OCI-LY7 (cell line): ENCODE measurements around the gene RAD23B. TPM values are rescaled to one million over a fixed set of nuclear protein-coding genes. Genes with fewer than 3 reads are reported as not detected.

Experiments
- BruUV-seq: library from RNA; stranded (reverse); fragments of 400-500 nt; replicated peaks from 2 replicates; lab custom pipeline; 2021; lab: Mats Ljungman, UMichigan
- CTCF ChIA-PET: fragments of 300-600 bp; sonication (Branson Sonifier 250); formaldehyde crosslinking; loops from one replicate; lab custom pipeline; 2022; ENCODE audit warnings: antibody characterized with exemption; ENCODE audit not compliant: unreplicated experiment; lab: Charles Lee
- POLR2A ChIA-PET: fragments of 300-600 bp; sonication (Branson Sonifier 250); formaldehyde crosslinking; loops from one replicate; lab custom pipeline; 2022; ENCODE audit warnings: antibody characterized with exemption; lab: Charles Lee
- DNase-seq: peaks from one replicate; pipeline ENCODE4 v3.0.0-alpha.2; 2015; ENCODE audit warnings: low spot score
- H2AFZ ChIP-seq: fragments of 200-600 bp; sonication (generic), shearing (Covaris generic); 2 replicates; pipeline ENCODE4 v1.6.1; 2014; ENCODE audit warnings: mild to moderate bottlenecking, antibody characterized with exemption, low read length, moderate library complexity
- H3K27ac ChIP-seq: fragments of 200-600 bp; sonication (generic); 2 replicates; pipeline ENCODE4 v1.5.1; 2014; ENCODE audit warnings: mixed run types, low read depth, mild to moderate bottlenecking, moderate library complexity, low read length, inconsistent platforms; ENCODE audit not compliant: poor library complexity, severe bottlenecking
- H3K36me3 ChIP-seq: fragments of 200-600 bp; sonication (generic); 2 replicates; pipeline ENCODE4 v1.6.1; 2014; ENCODE audit warnings: mild to moderate bottlenecking, antibody characterized with exemption, low read length, moderate library complexity, mixed read lengths; ENCODE audit not compliant: insufficient read depth
- H3K4me1 ChIP-seq: fragments of 200-600 bp; sonication (generic); 2 replicates; pipeline ENCODE4 v1.5.1; 2014; ENCODE audit warnings: mild to moderate bottlenecking, low read length; ENCODE audit not compliant: insufficient read depth, poor library complexity, severe bottlenecking
- H3K4me2 ChIP-seq: fragments of 200-600 bp; sonication (generic); 2 replicates; pipeline ENCODE4 v1.6.1; 2014; ENCODE audit warnings: mild to moderate bottlenecking, low read length
- H3K4me3 ChIP-seq: fragments of 200-600 bp; sonication (generic); 2 replicates; pipeline ENCODE4 v1.5.1; 2014; ENCODE audit warnings: mild to moderate bottlenecking, low read depth, low read length; ENCODE audit not compliant: poor library complexity, severe bottlenecking
- H3K79me2 ChIP-seq: fragments of 200-600 bp; sonication (generic); 2 replicates; pipeline ENCODE4 v1.6.1; 2016; ENCODE audit warnings: low read depth, mild to moderate bottlenecking, low read length, moderate library complexity, mixed read lengths; ENCODE audit not compliant: insufficient read depth
- H3K9me2 ChIP-seq: fragments of 200-600 bp; sonication (generic); 2 replicates; pipeline ENCODE4 v1.6.1; 2016; ENCODE audit warnings: mild to moderate bottlenecking, low read length, mixed read lengths; ENCODE audit not compliant: insufficient read depth
- H3K9me3 ChIP-seq: fragments of 200-600 bp; sonication (generic); 2 replicates; pipeline ENCODE4 v1.6.1; 2014; ENCODE audit warnings: mild to moderate bottlenecking, mixed run types, low read length, mixed read lengths
- H4K20me1 ChIP-seq: fragments of 200-600 bp; sonication (generic); 2 replicates; pipeline ENCODE4 v1.6.1; 2014; ENCODE audit warnings: mild to moderate bottlenecking, antibody characterized with exemption, low read length, moderate library complexity, mixed read lengths; ENCODE audit not compliant: insufficient read depth
- EZH2phosphoT487 ChIP-seq: fragments of 200-600 bp; sonication (generic); IDR thresholded peaks from 2 replicates; pipeline ENCODE4 v1.6.1; 2018; ENCODE audit warnings: low read depth, borderline replicate concordance, mild to moderate bottlenecking, mixed run types, antibody characterized with exemption, low read length, moderate library complexity, mixed read lengths
- intact Hi-C: fragments of 100-400 bp; cut with micrococcal nuclease; formaldehyde crosslinking; loops from one replicate; pipeline ENCODE4 v1.10.0; 2022; ENCODE audit not compliant: unreplicated experiment
- total RNA-seq, 2 experiments: library from RNA; depleted of rRNA in 1 of 2; stranded (reverse); fragments of >200 nt in 1 of 2; shearing (Covaris generic) in 1 of 2; gene quantifications; 2 replicates each; pipeline ENCODE4 v1.2.3, GENCODE V29; 2014 to 2022
- TF ChIP-seq, protein P1 (sequence below): fragments of 200-600 bp; sonication (generic); conservative IDR thresholded peaks from 2 replicates; pipeline ENCODE4 v1.5.1; 2014; ENCODE audit warnings: mild to moderate bottlenecking, antibody characterized with exemption, low read length, moderate library complexity, mixed read lengths

The RAD23B gene
- total RNA-seq, 2 experiments from 2014 or later = 67.3 to 120 TPM

GRCh38 chr9:107334103-107334776, 51.2 kb downstream of the RAD23B start:
- ChIA-PET POLR2A (interaction anchor here (0.8 to 1.4 kb wide), 2 partner anchors 15 to 23 kb away, joined by 3 to 4 read pairs; no protein-coding TSS in a partner anchor), CTCF (interaction anchor here (0.5 kb wide), 1 partner anchor 38 kb away, joined by 3 read pairs; no protein-coding TSS in a partner anchor)
- Histone ChIP-seq H3K9me3 (no peaks in the 10 kb centered on the region), H3K79me2 (no peaks in the 10 kb centered on the region), H3K4me2 (no peak overlapping the region), H3K27ac (no peak overlapping the region), H3K36me3 (peaks cover 71% of the 10 kb centered on the region), H3K4me3 (no peak overlapping the region), H2AFZ (no peak overlapping the region), H4K20me1 (no peaks in the 10 kb centered on the region), H3K9me2 (no peaks in the 10 kb centered on the region), H3K4me1 (no peaks in the 10 kb centered on the region)
- no peak for DNase-seq
- TF ChIP-seq, protein P1, sequence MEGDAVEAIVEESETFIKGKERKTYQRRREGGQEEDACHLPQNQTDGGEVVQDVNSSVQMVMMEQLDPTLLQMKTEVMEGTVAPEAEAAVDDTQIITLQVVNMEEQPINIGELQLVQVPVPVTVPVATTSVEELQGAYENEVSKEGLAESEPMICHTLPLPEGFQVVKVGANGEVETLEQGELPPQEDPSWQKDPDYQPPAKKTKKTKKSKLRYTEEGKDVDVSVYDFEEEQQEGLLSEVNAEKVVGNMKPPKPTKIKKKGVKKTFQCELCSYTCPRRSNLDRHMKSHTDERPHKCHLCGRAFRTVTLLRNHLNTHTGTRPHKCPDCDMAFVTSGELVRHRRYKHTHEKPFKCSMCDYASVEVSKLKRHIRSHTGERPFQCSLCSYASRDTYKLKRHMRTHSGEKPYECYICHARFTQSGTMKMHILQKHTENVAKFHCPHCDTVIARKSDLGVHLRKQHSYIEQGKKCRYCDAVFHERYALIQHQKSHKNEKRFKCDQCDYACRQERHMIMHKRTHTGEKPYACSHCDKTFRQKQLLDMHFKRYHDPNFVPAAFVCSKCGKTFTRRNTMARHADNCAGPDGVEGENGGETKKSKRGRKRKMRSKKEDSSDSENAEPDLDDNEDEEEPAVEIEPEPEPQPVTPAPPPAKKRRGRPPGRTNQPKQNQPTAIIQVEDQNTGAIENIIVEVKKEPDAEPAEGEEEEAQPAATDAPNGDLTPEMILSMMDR = no peak
- TF ChIP-seq EZH2phosphoT487 = no peak
- intact Hi-C loops = no loop called here
- no TSS peak for BruUV-seq

DNA sequence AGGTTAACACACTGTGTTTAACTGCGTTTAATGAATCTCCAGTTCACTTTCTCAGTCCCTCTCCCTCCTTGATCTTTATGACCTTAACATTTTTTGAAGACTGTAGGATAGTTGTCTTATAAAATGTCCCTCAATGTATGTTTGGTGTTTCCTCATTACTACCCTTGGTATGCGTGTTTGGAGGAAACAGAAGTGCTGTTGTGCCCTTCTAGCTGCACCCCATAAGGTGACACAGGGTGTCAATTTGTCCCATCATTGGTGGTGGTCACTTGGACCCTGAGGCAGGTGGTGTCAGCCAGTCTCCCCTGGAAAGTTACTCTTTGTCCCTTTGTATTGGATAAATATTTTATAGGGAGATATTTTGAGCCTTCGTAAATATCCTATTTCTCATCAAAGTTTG, 52.3 kb downstream of the RAD23B start:
- no peak for DNase-seq
- no peaks in the 10 kb centered on the region for H3K79me2 ChIP-seq
- peaks cover 60% of the 10 kb centered on the region for H3K36me3 ChIP-seq
- no peaks in the 10 kb centered on the region for H4K20me1 ChIP-seq
- no peaks in the 10 kb centered on the region for H3K4me1 ChIP-seq
- H3K9me2 ChIP-seq = no peaks in the 10 kb centered on the region
- TF ChIP-seq, protein P1 = no peak
- TF ChIP-seq EZH2phosphoT487 = no peak
- H3K27ac ChIP-seq = no peak overlapping the region
- H3K9me3 ChIP-seq = no peaks in the 10 kb centered on the region
- H3K4me2 ChIP-seq = no peak overlapping the region
- no TSS peak for BruUV-seq
- intact Hi-C loops = no loop called here
- H2AFZ ChIP-seq = no peak overlapping the region
- ChIA-PET CTCF (no interaction called here), POLR2A (interaction anchor here (0.8 kb wide), 1 partner anchor 16 kb away, joined by 3 read pairs; no protein-coding TSS in a partner anchor)
- no peak overlapping the region for H3K4me3 ChIP-seq
